Fibroblast of skin of abdomen (primary cell): Measurements from ENCODE around the gene ISYNA1.
A peak's percentile ranks its signal among the peaks of the same experiment; 100 is the strongest.

ENCODE experiments used
- DNase-seq: peaks from one replicate; pipeline ENCODE4 v3.0.0-alpha.2; 2013

ISYNA1 gene

DNA sequence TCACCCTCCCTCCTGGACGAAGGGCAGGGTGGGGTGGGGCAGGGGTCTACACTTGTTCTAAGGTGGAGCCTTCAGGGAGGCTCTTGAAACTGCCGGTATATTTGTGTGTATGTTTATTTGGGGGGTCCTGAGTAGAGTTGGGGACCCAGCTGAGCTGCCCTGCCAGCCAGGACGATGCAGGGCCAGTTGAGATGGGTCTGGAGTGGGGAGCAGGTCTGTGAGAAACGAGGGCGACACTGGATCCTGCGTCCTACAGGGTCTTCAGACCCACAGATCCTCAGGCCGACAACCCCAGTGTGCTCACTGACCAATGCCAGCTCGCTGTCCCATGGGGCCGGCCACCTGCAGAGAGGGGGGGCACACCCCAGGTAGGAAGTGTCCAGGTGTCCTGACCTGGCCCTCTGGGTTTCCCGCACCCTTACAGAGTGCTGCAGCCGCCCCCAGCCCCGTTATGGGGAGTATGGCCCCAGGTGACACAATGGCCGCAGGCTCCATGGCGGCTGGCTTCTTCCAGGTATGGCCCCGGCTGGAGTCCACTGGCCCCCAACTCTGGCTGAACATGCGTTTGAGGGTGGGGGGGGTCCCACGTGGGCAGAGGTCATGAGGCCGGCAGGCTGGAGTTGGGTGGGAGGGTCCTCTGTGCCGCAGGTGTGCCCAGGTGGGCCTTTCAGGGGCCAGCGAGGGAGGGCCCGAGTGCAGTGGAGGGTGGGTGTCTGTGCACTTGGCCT lies 7.4 kb downstream of the ISYNA1 start:
- no peak for DNase-seq

DNA sequence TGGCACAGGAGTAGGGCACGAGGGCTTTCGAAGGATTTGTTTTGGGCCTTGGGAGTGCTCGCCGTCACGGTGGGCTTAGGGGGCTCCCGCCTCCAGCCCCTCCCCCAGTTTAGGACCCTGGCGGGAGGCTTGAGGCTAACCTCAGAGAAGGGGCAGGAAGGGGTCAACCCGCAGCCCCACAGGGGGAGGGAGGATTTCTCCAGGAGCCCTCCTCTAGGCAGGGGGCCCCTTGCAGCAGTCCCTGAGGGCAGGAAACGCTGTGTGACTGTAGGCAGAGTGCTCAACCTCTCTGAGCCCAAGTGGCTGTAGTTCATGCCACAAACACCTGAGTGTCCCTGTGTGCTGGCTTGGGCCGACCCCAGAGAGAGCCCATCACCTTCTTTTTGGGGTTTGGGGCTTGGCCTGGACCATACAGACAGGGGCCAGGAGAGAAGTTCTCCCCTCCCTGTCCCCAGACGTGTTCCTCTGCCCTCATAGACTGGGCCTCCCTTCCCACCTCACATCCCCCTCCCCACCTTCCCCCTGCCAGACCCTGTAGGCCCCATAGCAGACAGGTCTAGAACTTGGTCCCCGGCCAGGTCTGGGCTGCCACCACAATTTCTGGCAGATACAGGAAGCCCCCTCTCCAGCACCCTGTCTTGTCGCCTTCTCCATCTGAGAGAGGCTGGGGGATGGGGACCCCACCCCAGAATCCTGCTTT lies 8.1 kb downstream of the ISYNA1 start:
- no peak for DNase-seq

DNA sequence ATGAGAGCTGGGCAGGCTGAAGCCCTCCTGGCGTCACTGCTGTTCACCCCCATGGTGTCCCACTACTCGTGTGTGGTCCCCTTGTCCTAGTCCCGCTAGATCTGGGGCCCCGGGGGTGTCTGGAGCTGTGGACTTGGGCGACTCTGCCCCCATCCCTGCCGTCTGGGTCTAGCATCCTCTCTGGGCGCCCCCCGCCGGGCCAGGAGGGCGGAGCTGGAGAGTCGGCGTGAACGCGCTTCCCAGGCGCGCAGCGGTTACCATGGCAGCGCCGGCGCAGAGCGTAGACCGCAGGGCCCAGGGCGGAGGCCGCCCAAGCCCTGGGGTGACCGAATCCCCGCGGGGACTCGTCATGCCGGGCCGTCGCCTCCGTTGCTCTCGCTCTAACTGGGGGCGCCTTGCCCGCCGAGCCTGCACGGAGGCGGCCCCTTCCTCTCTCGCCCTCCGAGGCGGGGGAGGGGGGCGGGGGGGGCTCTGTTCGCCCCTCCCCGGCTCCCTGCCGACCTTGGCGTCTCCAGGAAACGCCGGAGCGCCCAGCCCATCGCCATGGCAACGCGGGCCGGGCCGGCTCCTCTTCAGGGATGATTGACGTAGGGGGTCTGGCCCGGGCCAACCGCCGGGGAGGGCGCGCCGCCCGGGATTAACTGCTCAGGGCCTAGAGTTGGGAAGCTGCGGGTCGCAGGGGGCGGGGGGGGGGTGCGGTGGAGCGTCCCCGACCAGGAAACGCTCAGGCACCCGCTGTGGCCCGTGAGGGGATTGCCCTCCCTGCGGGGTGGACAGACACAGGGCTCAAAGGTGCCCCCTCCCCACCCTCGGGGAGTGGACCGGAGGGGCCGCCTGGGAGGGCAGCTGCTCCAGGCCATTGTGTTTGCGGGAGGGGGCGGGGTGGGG lies 8.9 kb downstream of the ISYNA1 start:
- DNase-seq = peak; percentile 83

DNA sequence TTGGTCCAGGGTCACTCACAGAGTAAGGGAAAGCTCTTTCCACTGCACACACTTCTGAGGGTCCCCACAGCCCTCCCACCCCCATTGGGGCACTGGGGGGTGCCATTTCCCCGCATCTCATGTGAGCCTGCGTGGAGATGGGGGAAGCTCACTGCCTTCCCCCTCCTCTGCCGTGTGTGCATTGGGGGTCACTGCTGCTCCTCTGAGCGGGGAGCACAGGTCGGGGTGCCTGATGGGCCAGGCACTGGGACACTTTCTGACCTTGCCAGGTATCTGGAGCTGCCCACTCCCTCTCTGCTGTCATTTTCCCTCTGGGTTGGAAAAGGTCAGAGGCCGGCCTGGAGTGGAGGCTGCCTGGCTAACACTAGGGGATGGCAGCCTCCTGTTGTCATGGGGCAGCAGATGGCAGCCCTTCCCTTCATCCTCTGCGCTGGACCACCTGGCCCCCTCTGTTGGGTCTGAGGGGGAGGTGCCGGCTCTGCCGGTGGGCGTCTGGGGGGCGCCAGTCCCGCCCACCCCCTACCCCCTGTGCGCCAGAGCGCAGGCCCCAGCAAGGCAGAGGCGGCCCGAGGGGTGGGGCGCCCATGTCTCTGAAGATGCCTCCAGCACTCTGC lies 9.7 kb downstream of the ISYNA1 start:
- no peak for DNase-seq

DNA sequence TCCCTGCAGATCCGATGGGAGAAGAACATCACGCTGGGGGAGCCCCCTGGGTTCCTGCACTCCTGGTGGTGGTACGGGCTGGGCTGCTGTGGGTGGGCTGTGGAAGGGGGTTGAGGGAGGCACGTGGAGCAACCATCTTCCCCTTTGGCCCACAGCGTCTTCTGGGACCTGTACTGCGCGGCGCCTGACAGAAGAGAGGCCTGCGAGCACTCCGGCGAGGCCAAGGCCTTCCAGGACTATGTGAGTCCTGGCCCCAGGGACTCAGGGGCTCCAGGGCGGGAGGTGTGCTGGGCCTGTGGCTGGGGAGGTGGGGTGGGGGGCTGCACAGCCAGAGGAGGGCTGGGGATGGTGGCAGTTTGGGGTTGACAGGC lies 10.2 kb downstream of the ISYNA1 start:
- DNase-seq = no peak

DNA sequence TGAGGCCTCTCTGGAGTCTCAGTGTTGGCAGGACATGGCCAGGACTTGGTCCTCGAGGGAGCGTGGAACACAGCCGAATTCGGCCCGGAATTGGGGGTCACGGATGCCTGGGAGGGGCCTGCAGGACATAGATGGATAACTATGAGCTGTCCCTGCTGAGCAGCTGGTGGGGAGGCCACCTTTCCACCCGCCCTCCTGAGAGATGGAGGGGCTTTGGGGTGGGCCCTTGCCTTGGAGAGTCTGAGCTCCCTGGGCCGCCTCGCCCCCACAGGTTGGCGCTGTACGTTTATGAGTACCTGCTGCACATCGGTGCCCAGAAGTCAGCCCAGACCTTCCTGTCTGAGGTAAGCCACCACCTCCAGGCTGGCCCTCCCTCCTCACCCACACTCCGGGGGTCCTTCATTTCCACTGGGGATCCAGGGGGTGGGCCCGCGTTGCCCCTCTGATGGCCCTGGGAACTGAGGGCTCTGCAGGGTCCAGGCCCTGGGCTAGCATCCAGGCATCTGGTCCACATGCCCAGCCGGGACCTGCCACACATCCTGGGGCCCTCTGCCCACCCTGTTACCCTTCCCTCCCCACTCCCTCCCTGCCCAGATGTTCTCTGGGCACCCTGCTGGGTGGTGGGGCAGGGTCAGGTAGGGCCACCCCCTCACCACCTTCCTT lies 10.7 kb downstream of the ISYNA1 start:
- no peak for DNase-seq

DNA sequence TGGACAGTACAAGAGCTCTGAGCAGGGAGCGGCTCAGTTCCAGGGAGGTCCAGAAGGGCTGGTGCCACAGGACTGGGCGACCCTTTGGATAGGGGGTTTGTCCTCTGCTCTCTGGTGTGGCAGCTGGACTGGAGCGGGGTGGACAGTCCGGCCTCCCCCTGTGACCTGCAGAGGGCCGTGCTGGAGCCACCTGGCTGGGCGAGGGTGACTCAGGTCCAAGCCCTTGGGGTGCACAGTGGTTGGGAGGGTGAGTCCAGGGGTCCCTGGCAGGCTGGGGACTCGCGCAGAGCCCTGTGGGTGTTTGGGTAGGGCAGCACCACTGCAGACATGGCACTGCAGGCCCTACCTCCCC lies 11.5 kb downstream of the ISYNA1 start:
- no peak for DNase-seq

DNA sequence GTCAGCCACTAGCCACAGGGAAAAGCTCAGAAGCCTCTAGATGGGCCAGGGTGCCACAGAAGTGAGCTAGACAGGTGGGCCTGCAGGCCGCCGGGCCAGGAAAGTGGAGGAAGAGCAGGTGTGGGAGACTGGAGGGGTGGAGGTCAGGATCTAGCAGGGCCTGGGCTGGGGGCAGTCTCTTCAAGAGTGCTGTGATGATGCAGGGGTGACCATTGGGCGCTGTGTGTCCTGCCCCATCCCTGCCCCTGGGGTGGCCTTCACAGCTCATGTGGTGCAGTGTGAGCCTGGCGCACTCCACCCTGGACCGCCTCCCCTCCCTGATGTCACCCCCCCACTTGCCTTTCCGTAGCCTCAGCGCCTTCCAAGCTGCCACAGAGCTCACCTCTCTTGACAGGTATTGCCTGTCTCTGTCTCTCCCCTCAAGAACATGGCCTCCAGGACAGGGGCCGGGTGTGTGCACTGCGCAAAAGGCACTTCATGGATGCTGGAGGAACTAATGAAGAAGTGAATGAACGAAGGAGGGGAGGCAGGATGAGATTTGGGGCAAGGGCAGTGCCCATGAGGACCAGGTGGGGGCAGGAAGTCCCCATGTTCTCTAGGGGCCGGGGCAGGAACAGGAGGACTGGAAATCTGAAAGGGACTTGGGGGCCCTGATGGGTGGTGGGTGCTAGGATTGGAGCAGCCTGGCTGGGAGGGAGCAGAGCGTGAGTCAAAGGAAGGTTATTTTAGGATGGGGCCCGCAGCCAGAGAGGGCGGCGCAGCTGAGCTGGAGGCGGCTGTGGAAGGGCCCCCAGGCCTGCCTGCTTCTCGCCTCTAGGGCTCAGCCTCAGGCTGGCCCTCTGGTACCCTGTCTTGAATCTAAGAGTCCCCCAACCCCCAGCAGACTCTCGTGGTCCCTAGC lies 12.2 kb downstream of the ISYNA1 start:
- DNase-seq = peak; percentile 71

DNA sequence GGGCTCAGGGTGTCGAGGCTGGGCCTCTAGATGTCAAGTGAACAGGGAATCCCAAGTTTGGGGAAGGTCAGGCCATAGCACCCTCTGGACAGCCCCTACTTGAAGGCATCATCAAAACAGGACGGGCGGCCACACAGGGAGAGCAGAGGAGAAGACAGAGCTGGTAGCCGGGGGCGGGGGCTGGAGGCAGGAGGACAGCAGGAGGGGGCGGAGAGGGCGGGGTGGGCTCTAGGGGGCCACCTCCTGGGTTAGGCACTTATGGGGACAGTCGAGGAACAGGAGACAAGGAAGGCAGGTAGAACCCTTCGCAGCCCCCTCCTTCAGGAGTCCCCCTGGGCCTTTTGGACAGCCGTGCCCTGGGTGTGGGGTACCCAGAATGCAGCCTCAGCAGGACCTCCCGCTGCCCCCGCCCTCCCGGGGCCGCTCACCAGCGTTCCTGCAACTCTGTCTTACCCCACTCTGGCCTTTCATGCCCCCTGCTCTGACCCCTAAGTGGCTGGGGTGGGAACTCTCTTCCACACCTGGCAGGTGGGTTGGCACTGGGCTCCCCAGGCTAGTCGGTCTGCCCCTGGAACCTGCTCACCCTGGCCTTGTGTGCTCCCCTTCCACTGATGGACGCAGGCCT lies 12.9 kb downstream of the ISYNA1 start:
- DNase-seq = no peak

DNA sequence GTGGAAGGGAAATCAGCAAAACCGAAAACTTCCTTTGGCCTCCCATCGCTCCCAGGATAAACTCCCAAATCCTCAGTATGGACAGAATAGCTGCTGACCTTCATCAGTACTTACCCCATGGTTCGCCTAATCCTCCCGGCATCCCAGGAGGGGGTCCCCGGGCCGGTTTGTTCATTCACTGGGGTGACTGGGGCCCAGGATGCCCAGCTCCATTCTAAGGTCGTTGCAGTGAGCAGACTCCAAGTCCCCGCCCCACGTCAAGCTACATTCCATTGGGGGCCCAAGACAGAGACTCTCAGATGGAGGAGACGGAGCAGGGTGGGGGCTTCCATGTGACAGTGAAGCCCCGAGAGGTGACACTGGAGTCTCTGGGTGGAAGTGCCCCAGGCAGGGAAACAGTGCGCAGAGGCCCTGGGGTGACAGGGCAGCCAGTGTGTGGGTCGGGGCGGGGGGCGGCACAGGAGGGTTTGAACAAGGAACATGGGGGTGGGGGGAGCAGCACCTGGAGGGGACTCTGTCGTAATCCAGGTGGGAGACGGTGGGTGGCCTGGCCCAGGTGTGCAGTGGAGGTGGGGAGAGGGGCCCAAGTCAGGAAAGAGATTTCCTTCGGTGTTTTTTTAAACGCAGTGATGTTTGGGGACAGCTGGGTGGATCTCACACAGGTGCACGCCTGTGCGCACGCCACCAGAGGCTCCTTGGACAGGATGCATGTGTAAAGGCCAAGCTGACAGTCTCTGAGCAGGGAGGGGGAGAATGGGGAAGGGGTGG lies 13.6 kb downstream of the ISYNA1 start:
- no peak for DNase-seq

DNA sequence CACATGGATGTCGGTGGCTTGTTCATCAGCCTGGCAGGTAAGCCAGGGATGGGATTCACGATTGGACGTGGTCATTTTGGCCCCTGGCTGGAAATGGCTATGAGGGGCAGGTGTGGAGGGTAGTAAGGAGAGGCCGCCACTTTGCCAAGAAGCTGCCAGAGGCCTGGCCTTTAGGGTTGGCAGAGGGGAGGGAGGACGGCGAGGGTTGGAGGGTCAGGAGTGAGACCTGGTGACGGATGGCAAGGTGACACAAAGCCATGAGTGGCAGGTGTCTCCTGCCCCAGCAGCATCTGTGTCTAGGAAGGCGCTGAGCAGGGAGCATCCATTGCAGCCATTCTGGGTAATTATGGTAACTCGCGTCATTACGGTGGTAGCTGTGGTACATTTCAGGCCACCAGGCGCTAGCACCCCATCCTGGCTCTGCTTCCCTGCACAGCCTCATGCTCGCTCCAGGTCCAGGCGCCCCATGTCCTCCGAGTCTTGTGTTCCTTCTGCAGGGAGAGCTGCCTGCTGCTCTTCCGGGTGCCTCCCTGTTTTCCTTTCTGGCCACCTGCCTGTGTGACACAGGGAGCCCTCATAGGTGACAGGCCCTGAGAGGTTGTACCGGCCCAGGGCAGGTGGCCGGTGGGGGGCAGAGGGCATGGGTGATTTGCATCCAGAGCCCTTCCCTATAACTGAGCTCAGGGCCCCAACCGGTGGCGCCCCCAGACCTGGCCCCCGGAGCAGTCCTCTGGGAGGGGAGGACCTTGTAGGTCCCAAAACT lies 14.5 kb downstream of the ISYNA1 start:
- no peak for DNase-seq

DNA sequence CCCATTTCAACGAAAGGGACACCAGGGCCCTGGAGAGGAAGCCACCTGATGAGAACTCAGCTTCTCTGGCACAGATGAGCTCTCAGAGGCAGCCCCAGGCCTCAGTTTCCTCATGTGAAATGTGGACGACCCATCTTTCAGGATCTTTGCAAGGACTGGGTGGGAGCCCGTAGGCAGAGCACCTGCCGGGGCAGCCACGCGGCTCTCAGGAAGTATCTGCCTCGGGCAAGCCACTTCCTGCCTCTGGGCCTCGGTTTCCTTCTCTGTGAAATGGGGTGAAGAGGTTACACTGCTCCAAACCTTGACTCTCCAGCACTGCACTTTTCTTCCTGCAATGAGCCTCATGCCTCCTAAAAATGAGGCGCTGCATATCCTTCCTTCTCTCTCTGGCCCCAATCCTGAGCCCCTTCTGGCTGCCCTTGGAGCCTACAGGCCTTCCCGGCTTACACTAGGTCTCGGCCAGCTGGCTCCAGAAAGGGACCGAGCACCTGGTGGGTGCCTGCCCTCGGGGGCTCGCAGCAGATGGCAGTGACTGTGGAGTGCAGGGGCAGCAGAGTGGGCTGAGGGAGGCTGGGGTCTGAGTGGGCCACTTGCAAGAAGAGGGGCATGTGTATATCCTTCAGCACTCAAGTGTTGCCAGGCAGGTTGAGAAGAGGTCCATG lies 15.3 kb downstream of the ISYNA1 start:
- no peak for DNase-seq

DNA sequence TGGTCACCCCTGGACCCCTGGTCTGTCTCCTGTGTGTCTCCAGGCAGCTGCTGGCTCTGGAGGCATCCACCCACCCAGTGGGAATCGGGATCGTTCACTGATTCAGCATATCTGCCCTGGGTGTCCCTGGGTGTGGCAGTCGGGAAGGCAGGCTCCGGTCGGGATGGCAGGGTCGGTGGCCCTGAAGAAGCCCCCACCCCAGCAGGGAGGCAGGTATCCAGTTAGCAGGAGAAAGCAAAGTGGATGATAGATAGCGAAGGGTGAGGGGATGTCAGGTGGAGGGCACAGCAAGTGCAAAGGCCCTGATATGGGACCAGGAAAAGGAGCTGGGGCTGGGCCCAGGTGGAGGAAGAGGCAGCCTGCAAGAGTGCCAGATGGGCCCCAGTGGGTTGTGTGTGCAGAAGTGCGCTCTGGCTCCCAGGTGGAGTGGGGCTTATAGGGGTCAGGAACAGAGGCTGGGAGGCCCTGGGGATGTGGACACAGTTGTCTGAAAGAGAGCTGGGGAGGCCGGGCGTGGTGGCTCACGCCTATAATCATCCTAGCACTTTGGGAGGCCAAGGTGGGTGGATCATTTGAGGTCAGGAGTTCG lies 16.5 kb downstream of the ISYNA1 start:
- no peak for DNase-seq

DNA sequence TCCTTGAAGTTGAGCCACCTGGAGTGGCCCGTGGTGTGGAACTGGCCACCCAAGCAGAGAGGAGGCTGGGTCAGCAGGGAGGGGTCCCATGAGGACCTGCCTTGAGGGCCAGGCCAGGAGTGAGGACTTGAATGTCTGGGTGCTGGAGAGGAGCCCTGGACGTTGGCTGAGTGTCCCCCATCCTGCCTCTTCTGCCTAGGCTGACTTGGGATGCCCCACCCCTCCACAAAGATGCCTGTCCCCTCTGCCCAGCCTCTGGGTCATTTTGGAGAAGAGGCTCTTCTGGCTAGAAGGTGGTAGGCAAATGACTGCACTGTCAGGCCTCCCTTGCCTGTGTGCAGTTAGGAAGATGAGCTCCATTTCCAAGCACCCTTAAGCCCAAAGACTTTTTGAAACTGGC lies 17.0 kb downstream of the ISYNA1 start:
- no peak for DNase-seq

DNA sequence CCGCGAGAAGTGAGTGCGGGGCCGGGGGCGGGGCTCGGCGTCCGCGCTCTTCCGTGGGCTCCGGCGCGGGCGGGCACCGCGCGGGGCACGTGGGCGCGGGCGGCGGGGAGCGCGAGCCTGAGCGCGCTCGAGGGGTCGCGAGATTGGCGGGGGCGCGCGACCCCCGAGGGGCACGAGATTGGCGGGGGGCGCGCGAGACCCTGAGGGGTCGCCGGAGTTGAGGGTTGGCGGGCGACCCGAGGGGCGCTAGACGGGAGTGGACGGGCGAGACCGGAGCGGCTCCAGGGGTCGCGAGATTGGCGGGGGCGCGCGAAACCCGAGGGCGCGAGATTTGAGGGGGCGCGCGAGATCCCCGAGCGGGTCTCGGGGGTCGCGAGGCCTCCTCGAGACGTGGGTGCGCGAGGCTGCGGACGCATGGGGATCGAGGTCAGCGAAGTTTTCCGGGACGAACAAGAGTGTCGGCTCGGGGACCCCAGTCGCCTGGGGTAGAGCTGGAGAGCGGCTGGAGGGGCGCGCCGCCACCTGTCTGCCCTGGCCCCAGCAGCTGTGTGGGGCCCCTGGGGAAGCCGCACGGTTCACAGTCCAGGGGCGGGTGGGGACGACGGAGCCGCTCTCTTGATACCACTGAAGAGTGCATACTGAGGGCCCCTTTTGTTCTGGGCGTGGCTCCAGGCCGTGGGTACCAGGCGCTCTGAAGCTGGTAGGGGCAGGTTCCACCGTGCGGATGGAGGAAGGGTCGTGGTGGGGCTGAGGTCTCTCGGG lies 18.1 kb downstream of the ISYNA1 start:
- no peak for DNase-seq

DNA sequence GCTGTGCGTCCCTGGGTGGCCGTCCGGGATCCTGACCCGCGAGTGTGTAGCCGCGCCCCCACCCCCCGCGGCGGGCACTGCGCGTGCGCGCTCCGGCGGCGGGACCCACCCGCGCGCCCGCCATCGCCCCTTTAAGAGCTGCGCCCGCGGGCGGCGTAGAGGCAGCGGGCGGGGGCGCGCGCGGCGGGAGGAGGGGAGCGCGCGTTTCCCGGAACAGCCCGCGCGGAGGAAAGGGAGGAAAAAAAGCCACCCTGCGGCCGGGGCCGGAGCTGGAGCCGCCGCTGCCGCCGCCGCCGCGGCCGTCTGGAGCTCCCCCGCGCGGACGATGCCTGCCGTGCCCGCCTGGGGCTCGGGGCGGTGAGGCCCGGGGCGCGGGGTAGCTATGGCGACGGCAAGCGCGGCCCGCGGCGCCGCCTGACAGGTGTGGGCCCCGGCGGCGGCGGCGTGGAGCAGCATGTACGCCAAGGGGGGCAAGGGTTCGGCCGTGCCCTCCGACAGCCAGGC lies 18.7 kb downstream of the ISYNA1 start, which contains the start of gene SSBP4:
TSS of gene SSBP4 (plus strand) at position 204 of the 504 bp plus-strand sequence. CDS start at position 455, 251 bp downstream.
- peak; percentile 85 for DNase-seq
